HG03097 (cell line): Measurements from ENCODE around the gene JAZF1.

Experiments used
- ATAC-seq: cut with Tn5 transposase; IDR thresholded peaks from one replicate; pipeline ENCODE4 v1.9.1; 2021; ENCODE audit not compliant: unreplicated experiment, low FRiP score

JAZF1 gene

DNA sequence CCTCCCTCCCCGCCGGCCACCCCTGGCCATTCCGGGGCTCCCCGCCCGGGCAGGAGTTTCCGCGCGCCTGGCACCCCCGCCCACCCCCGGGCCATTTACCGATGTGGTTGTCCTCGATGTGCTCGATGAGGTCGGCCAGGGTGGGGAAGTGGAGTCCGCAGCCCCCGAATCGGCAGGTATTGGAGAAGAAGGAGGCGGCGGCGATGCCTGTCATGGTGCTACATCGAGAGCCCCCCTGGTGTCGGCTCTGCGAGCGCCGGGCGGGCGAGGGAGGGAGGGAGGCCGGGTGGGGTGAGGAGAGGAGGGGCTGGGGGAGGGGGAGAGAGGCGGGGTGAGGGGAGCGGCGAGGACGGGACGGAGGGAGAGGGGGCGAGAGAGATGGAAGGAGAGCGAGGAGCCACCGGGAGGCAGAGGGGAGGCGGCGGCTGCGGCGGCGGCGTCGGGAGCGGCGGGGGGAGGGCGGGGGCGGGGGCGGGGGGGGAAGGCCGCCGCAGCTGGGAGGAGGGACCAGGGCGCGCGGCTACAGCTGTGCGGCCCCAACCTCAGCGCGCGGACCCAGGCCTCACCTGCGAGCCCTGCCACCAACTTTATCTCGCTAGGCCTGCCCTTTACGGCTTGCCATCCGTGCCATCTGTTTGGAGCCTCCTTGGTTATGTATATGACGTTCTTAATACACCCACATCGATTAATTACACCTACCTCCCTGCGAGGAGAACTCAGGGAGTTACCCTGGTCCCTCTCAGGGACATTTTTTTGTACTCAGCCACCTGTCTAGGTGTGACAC is at the start of gene JAZF1:
JAZF1 (minus strand) TSS at position 432 of the 784 bp plus-strand sequence.
- ATAC-seq, result no peak

DNA sequence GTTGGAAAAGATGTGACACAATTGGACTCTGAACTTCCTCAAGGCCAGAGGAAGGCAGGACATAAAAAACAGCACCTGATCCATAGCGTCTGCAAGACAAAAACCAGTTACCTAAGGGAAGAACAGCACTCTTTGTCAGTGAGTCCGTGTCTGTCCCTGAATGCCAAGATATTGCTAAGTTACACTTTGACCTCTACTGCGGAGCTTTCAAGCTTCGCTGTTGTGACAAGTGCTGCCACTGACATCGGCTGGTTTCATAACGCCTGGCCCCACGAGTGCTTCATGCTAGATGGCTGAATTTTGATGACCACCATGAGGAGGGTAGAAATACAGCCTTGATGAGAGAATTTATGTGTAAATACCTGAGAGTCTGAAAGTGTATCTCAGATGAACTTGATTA is 49.7 kb upstream of the JAZF1 start:
- no peak for ATAC-seq

DNA sequence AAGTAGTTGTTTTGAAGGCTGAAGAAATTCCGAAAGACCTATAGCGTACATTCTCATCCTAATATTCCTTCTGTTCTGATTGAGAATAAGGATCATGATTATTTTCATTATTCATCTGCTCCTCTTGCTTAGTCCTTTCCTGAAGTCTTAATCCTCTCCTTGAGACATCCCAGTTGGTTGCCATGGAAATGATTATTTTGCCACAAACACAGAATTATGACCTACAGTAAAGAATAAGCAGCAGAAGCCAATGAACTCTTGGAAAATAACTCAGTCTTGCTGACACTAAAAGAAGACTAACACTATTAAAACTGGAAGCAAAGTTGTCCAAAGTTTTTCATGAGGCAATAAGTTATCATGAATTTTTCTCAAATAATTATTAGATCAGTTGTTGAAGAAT is 47.8 kb upstream of the JAZF1 start:
- no peak for ATAC-seq

DNA sequence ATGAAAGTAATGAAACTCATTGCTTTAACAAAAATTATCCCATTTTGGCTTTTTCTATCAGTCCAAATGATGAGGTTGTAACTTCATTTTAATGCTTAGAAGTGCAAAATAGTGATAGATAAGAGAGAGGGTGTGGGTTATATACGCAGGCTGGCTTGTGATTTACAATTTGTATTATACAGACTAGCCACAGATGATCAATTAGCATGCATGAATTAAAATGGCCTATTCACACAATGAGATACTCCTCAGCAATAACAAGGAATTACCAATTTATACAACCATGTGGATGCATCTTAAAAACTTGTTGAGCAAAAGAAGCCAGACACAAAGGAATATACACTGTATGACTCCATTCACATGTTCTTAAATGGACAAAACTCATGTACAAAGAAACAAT is 45.4 kb upstream of the JAZF1 start:
- ATAC-seq, result no peak

DNA sequence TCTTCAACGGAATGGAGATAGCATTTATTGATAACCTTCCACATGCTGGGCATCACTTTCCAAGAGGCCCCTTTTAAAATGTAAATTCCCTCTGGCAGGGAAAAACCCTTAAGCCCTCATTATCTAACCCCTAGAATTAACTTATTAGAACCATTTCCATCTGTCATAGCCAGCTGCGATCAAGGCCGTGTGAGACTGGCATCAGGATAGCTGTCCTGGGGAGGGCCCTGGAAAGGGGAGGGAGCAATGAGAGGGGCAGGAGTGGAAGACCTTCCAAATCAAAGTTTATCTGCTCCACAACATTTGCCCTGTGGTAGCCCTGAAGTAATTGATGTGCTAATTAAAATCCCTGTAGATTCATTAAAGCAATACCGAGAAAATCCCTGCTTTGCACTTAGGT is 45.0 kb upstream of the JAZF1 start:
- ATAC-seq, result no peak

DNA sequence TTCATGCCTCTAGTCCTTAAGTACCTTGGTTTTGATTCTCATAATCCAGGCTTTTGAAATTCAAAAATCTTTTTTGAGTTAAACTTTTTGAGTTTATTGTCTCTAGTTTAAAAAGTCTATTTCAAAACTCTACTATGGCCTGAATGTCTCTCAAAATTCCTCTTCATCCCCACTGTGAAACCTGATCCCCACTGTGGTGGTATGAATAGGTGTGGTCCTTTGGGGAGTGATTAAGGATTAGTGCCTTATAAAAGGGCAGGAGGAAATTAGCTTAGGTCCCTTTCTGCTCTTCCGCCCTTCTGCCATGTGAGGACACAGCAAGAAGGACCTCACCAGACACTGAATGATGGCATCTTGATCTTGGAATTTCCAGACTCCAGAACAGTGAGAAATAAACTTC is 44.1 kb upstream of the JAZF1 start:
- no peak for ATAC-seq

DNA sequence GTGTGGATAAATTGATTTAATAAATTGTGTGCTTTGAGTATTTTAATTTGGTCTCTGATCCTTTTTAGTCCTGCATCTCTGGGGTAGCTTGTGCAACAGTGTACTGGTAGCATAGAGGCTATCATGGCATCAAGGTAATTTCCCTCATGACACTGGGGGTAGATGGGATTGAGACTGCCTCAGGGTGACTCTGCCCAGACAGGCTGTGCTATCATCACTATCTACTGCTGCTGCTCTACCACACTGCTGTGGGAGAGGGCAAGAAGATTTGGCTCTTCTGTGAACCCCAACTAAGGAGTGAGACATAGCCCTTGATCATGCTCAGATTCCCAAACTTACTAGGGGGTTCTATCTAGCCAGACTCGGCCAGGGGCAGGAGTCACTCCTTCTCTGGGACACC is 43.6 kb upstream of the JAZF1 start:
- no peak for ATAC-seq

DNA sequence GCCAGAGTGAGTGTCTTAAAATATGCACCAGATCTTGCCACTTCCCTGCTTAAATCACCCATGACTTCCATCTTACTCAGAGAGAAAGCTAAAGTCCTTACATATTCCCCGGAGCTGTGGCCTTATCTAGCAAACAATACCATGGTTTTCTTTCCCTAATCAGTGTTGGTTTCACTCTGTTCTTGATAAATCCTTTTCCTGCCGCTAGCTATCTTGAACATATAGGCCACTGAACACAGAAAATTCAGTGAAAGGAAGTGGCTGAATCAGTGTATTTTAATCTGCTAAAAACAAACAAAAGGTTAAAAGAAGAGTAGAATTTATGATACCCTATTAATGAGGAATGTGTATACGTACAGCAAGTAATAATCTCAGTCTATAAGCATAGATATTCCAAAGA is 42.0 kb upstream of the JAZF1 start:
- no peak for ATAC-seq

DNA sequence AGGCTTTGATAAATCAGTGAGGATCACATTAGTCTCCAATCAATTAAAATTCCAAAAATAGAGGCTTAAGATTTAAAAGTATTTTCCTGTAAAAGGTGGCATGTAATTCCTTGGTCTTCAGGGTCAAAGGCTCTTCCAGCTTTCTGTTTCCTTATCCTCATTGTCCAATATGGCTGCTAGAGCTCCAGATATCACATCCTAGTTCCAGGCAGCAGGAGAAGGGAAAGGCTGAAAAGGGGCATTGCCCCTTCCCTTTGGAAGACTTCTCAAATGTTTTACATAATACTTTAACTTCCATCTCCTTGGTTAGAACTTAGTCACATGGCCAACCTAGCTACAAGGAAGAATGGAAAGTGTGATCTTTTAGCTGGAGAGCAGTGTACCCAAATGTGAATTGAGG is 39.2 kb upstream of the JAZF1 start:
- ATAC-seq, result no peak

DNA sequence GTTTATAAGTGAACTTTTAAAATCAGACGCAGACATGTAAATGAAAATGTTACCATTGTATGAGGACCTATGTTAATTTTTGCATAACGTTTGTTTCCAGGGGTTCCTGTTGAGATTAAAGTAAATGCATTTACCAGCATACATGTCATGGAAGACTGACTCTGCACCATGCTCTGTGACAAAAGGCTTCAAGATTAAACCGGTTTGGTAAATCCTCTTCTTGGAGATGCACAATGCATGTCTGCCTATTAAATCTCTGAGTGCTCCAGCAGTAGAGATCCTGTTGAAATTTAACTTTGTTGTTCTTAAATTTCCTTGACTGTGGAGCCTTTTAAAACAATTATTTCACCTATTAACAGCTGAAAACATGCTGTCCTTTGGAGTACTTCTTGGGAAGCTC is 36.5 kb upstream of the JAZF1 start:
- no peak for ATAC-seq

DNA sequence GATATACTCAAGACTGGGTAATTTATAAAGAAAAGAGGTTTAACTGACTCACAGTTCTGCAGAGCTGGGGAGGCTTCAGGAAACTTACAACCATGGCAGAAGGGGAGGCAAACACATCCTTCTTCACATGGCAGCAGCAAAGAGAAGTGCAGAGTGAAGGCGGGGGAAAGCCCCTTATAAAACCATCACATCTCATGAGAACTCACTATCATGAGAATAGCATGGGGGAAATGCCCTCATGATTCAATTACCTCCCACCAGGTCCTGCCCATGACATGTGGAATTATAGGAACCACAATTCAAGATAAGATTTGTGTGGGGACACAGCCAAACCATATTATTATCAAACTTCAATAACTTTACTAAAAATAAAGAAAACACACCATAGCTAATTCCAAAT is 30.4 kb upstream of the JAZF1 start:
- no peak for ATAC-seq

DNA sequence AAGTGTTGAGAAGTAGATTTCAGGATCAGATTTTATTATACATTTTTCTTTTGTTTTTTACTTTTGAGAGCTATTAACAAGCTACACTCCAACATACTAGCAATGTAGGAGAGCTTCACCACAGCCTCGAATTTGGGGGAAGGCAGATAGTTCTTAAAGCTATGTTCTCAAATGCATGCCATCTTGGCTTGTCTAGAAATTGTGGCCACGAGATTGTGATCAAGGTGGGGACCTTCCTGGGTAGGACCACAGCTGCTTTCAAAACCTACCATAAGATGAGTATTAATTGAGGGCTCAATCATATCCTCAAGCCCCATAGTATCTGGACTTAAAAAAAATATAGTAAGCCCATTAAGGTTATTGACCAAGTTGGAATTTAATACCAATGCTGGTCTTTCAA is 27.9 kb upstream of the JAZF1 start:
- no peak for ATAC-seq

DNA sequence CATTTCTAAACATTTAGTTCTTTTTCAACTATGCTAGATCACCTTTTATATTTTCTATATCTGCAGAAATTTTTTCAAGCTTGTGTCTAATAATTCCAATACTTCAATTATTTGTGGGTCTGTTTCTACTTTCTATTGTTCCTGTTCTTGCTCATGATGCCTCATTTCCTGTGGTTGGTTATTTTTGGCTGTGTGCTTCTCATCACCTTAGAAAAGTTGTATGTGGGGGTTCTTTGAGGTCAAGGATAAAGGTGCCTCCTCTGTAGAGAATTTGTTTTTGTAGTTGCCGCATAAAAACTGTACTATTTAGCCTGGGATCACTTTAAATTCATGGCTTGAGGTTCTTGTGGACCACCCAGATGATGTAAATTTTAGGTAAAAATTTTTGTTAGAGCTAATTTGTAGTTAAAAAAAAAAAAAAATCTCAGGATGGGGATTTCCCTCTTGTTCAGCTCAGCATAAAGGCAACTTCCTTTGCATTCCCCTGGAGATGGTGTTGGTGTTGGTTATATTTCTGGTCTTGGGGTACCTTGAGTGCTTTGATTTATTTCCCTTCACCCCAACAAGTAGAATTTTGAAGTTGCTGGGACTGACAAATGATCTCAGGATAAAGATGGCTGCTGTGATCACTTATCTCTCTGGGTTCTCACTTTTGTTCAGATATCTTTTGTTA is 27.0 kb upstream of the JAZF1 start:
- no peak for ATAC-seq

DNA sequence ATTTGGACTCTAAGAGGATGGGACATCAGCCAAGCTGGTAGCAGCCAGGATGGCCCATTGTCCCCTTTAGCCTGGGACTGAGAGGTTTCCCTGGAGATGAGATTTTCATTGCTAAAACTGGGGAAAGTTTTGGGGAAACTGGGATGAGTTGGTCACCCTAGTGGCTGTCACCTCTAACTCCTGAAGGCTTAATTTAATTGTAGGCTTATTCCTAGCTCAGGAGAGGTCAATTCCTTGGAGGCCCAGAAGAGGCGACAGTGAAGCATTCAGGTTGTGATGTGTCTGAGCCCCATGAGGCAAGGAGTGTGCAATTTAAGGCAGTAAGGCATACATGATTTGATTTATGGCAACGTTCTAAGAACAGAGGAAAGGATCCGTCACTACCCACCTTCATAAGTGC is 24.9 kb upstream of the JAZF1 start:
- ATAC-seq, result no peak

DNA sequence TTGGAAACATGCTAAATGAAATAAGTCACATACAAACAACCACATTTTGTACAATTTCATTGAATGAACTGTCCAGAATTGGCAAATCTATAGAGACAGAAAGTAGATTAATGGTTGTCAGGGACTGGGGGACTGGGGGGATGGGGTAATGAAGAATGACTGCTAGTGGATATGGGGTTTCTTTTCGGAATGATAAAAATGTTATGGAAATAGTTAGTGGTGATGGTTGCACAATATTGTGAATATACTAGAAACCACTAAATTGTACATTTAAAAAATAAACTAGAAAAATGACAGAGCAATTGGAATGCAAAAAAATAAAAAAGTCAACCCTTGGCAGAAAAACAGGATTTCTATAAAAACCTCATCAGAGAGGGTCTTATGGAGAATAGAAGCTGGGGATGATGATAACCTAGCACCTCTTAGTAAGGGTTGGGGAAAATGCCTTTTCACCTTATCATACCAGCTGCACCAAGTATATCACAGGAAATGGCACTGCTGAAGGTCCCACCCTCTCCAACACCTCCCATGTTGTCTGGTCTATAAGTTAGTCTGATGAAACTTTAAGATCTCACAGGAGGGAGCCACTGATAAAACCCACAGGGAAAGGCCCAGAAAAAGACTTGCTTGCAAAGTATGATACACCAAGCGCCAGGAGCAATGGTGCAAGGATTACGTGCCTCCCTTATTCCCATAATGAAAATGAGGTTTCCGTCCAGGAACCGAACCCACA is 23.1 kb upstream of the JAZF1 start:
- ATAC-seq, result no peak

DNA sequence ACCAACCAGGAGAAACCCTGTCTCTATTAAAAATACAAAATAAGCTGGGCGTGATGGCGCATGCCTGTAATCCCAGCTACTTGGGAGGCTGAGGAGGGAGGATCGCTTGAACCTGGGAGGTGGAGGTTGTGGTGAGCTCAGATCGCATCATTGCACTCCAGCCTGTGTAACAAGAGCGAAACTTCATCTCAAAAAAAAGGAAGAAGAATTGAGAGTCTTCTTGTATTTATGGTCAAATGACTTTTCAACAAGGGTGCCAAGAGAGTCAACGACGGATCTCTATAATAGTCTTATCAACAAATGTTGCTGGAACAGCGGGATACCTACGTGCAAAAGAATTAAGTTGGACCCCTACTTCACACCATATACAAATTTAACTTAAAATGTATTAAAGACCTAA is 21.6 kb upstream of the JAZF1 start:
- ATAC-seq, result no peak

DNA sequence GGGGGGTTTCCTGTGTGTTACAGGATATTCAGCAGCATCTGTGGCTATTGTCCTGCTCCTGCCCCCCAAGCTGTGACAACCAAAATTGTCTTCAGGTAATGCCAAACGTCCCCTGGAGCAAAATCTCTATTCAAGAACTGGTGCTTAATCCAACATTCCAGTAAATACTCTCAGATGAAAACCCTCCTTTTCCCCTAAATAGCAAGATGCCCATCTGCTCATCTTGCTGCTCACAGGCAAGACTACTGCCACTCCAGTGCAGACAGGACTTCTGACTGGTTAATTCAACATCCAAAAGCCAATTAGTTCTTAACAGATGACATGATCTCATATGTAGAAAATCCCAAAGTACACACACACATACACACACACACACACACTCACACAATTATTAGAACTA is 20.5 kb upstream of the JAZF1 start:
- ATAC-seq, result no peak

DNA sequence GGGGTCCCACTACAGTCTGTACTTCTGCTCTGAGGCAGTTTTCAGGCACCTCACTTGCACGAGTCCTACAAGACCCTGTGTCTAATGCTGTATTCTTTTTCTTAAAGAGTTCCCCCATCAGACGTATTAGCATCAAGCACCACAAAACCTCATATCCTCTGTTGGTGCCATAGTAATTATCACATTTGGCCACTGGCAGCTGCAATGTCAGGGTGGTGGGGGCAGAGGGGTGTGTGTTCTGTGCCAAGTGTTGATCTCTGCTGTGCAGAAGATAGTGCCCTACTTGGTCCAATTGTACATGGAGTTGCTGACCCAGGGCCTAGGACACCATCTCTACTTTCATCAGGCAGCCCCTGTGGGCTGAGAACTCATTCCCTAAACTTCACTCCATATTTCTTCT is 20.0 kb upstream of the JAZF1 start:
- no peak for ATAC-seq

DNA sequence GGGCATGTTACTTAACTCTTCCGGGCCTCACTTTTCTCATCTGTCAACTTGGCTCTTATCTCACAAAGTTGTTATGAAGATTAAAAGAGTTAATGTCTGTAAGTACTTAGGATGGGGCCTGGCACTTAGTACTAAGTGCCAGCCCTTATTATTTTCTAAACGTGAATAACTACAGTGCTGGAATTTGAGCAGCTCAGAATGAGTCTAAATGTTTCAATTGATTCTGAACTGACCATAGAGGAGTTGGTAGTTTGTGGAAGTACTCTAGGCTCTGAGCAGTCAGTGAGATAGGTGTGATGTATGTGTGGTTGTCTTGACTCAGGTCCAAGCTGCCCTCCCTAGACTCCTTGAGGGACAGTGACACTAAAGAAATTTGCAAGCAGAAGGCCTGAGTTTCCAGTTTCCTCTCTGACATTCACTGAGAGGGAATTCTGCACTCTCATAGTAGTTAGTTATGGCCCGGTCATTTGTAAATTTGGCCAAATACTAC is 18.5 kb upstream of the JAZF1 start:
- no peak for ATAC-seq

DNA sequence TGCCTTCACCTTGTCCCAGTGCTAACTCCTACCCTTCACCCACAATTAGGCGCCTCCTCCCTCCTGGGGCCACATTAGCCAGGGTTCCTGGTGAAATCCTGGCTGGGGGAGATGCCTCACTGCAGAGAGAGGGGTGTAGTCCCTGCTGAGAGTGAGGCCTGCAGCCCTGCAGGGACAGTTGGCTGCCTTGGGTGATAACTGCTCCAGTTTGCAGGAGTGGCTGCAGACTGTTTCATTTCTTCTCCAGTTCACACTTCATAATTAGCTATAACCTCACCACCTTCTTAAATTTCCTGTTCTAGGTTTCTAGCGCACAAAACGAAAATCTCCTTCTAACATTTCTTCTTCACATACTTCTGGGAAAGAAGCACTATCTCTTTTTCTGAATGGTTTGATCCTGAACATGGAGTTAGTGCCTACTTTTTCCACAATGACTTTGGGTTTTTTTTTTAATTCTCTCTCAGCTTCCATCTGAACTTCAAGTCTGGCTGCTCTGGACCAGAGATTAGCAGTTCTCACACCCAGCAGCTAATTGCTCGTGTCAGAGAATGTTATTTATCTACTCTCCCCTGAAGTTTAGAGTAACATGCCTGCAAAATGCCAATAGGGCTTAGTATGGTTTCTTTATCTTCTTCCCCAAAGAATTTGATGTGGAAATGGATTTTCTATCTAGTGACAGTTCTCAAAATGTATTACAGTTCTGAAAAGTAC is 15.5 kb upstream of the JAZF1 start:
- ATAC-seq, result no peak
